ENCODE measurements around the gene LCN9. TPM values are rescaled to one million over a fixed set of nuclear protein-coding genes. Genes with fewer than 3 reads are reported as not detected.

The LCN9 gene, protein sequence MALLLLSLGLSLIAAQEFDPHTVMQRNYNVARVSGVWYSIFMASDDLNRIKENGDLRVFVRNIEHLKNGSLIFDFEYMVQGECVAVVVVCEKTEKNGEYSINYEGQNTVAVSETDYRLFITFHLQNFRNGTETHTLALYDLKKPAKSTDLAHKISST
- total RNA-seq: not detected
- not detected for polyA plus RNA-seq
- long read RNA-seq, donor 1: 0 reads
- long read RNA-seq, donor 2: 0 reads
- long read RNA-seq, donor 3: 0 reads
- long read RNA-seq, donor 4: 0 reads
- long read RNA-seq, donor 5: 0 reads

DNA sequence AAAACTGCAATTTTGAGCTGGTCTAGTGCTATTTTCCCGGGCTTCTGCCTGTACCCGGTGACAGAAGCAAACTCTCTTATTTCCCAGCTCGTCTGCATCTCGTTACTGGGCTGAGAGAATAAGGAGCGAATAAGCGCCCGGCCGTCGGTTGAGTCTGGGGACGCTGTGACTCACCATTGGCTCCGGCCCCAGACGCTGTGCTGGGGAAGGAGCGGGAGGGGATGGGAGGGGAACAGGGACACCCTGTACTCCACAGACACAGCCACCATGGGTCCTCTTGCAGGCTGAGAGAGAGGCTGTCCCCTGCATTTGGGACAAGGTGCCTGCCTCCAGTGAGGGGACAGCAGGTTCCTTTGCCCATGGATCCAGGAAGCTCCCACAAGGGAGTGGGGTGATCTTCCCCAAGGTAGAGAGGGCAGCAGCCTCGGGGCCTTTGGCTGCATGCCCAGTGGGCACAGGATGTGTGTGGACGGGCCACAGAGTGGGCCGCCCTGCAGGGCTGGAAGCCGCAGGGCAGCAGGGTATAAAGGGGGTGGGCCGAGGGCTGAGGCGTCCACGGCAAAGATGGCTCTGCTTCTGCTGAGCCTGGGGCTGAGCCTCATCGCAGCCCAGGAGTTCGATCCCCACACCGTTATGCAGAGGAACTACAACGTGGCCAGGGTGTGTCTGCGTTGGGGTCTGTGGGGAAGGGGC lies at the start of gene LCN9:
TSS of gene LCN9 (plus strand) at position 552 of the 693 bp plus-strand sequence. CDS start at position 565, 13 bp downstream.
- Histone ChIP-seq H3K9me3 (ENCODE audit: control insufficient read depth in 4 of 4, insufficient read depth in 3 of 4, low read length in 3 of 4) (peaks cover 0 to 1% (median 0%) of the 10 kb centered on the region in 4 donors), H3K4me1 (ENCODE audit: control insufficient read depth in 5 of 5, insufficient read depth in 5 of 5, low read length in 5 of 5) (no peaks in the 10 kb centered on the region), H3K36me3 (ENCODE audit: control insufficient read depth in 4 of 4, insufficient read depth in 4 of 4, low read length in 4 of 4) (no peaks in the 10 kb centered on the region), H3K27me3 (ENCODE audit: control insufficient read depth in 3 of 3, insufficient read depth in 3 of 3, low read length in 2 of 3) (peaks cover 0 to 3% (median 0%) of the 10 kb centered on the region in 3 donors), H3K27ac (ENCODE audit: low read depth in 1 of 2, low read length in 1 of 2) (no peak within 1 kb of the TSS), H3K9ac (ENCODE audit: insufficient read depth in 1 of 2, low read length in 2 of 2) (no peak within 1 kb of the TSS), H3K4me3 (no peak within 1 kb of the TSS)
- 57 to 73% methylated on average over 25 of the region's 25 CpGs for WGBS, 2 donors
- DNase-seq (peak in 1 of 3 donors; percentile 9), ATAC-seq (ENCODE audit: insufficient read depth, low FRiP score) (no peak)
- TF ChIP-seq CTCF (IDR thresholded peaks at IDR 0.05; ENCODE audit: control extremely low read depth, extremely low read depth): no peak

DNA sequence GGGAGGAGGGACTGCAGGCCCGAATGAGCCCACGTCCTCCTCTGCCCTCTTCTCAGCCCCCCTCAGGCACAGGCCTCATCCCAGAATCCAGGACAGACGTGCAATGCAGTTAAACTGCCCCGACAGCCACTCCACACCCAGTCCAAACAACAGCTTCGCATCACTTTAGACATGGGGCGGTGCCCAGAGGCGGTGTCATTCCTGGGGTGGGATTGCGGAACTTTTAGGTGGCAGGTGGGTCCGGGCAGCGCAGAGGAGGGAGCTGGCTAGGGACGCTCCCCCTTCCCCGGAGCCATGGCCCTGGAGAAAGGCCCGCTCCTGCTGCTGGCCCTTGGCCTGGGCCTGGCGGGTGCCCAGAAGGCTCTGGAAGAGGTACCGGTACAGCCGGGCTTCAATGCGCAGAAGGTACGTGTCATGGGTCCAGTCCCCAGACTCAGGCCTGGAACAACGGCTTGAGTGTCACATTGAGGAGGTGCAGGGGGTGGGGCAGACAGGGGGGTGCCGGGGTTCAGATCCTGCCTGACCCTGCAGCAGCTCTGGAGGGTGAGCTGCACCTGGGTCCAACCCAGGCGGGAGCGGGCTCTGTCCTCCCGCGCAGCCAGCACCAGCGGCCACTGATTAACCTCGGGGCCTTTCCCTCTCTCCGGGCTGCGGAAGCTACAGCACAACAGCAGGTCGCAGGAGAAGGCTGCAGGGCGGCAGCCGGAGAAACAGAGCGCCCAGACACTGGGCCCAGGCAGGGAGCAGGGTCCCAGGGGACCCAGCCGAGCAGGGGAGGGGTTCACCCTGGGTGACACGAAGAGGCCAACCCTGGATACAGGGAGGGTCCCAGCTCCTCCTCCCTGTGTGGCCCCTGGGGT lies 48.9 kb upstream of the LCN9 start:
- 75 to 81% methylated on average over 31 to 34 of the region's 34 CpGs for WGBS, 2 donors
- no peak overlapping the region for H3K4me3 ChIP-seq
- ATAC-seq (ENCODE audit: insufficient read depth, low FRiP score): no peak
- no peaks in the 10 kb centered on the region for H3K4me1 ChIP-seq (ENCODE audit: control insufficient read depth in 5 of 5, insufficient read depth in 5 of 5, low read length in 5 of 5)
- H3K27me3 ChIP-seq (ENCODE audit: control insufficient read depth in 3 of 3, insufficient read depth in 3 of 3, low read length in 2 of 3): no peaks in the 10 kb centered on the region
- no peak for TF ChIP-seq CTCF (IDR thresholded peaks at IDR 0.05; ENCODE audit: control extremely low read depth, extremely low read depth)
- no peak for DNase-seq
- H3K9ac ChIP-seq (ENCODE audit: insufficient read depth in 1 of 2, low read length in 2 of 2): no peak overlapping the region
- no peak overlapping the region for H3K27ac ChIP-seq (ENCODE audit: low read depth in 1 of 2, low read length in 1 of 2)
- H3K9me3 ChIP-seq (ENCODE audit: control insufficient read depth in 4 of 4, insufficient read depth in 3 of 4, low read length in 3 of 4): peaks cover 0 to 5% (median 0%) of the 10 kb centered on the region in 4 donors
- no peaks in the 10 kb centered on the region for H3K36me3 ChIP-seq (ENCODE audit: control insufficient read depth in 4 of 4, insufficient read depth in 4 of 4, low read length in 4 of 4)

DNA sequence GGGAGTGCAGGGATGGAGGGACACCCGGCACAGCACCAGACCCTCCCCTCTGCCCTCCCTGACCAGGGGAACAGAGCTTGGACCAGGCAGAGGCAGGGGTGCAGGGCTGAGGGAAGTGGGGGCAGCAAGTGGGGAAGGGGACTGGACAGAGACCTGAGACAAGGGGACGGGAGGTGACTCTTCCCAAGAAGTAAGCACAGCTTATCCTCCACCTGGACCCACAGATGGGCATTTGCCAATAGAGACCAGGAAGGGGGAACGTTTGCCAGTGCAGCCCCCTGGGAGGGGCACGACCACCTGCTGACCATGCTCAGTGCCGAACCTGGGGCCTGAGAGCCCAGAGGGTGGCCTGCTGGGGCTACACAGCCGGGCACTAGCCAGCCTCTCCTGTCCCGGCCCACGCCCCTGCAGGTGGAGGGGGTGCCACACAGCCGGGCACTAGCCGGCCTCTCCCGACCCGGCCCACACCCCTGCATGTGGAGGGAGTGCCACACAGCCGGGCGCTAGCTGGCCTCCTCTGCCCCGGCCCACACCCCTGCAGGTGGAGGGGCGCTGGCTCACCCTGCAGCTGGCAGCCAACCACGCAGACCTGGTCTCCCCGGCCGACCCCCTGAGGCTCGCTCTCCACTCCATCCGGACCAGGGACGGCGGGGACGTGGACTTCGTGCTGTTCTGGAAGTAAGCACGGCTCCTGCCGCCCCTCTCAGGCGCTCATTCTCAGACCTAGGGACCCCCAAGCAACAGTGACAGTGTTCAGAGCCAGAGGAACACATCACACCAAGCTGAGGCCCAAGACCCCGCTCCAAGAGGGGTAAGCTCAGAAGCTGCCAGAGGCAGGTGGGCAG lies 48.1 kb upstream of the LCN9 start:
- DNase-seq: no peak
- Histone ChIP-seq H3K9me3 (ENCODE audit: control insufficient read depth in 4 of 4, insufficient read depth in 3 of 4, low read length in 3 of 4) (peaks cover 0 to 5% (median 0%) of the 10 kb centered on the region in 4 donors), H3K4me1 (ENCODE audit: control insufficient read depth in 5 of 5, insufficient read depth in 5 of 5, low read length in 5 of 5) (no peaks in the 10 kb centered on the region), H3K36me3 (ENCODE audit: control insufficient read depth in 4 of 4, insufficient read depth in 4 of 4, low read length in 4 of 4) (no peaks in the 10 kb centered on the region), H3K9ac (ENCODE audit: insufficient read depth in 1 of 2, low read length in 2 of 2) (no peak overlapping the region), H3K27me3 (ENCODE audit: control insufficient read depth in 3 of 3, insufficient read depth in 3 of 3, low read length in 2 of 3) (no peaks in the 10 kb centered on the region), H3K4me3 (no peak overlapping the region), H3K27ac (ENCODE audit: low read depth in 1 of 2, low read length in 1 of 2) (no peak overlapping the region)
- 77 to 84% methylated on average over 29 of the region's 29 CpGs for WGBS, 2 donors
- no peak for ATAC-seq (ENCODE audit: insufficient read depth, low FRiP score)
- no peak for TF ChIP-seq CTCF (IDR thresholded peaks at IDR 0.05; ENCODE audit: control extremely low read depth, extremely low read depth)
